Esophagus (tissue), 2 donors: Measurements from ENCODE around the gene YAP1. TPM values are rescaled to one million over a fixed set of nuclear protein-coding genes. Genes with fewer than 3 reads are reported as not detected.
A peak's percentile ranks its signal among the peaks of the same experiment; 100 is the strongest.

Experiments used
- H3K27ac ChIP-seq, 2 donors: one replicate each; pipeline ENCODE4 v1.5.1; 2013; ENCODE audit warnings: low read depth in 2 of 2, mild to moderate bottlenecking in 2 of 2, inconsistent platforms in 1 of 2, low read length in 1 of 2, moderate library complexity in 1 of 2
- H3K27me3 ChIP-seq, 2 donors: one replicate each; pipeline ENCODE4 v1.6.1; 2013; ENCODE audit warnings: low read length in 2 of 2, control low read depth in 1 of 2, mild to moderate bottlenecking in 1 of 2; ENCODE audit not compliant: insufficient read depth in 2 of 2, control insufficient read depth in 1 of 2
- H3K36me3 ChIP-seq, 2 donors: one replicate each; pipeline ENCODE4 v1.6.1; 2013; ENCODE audit warnings: low read length in 1 of 2; ENCODE audit not compliant: control insufficient read depth in 2 of 2, insufficient read depth in 2 of 2
- H3K4me1 ChIP-seq, 2 donors: one replicate each; pipeline ENCODE4 v1.6.1; 2013; ENCODE audit warnings: low read length in 1 of 2; ENCODE audit not compliant: control insufficient read depth in 2 of 2, insufficient read depth in 2 of 2
- H3K4me3 ChIP-seq, 2 donors: one replicate each; pipeline ENCODE4 v1.5.1; 2013; ENCODE audit warnings: low read length in 2 of 2, mild to moderate bottlenecking in 2 of 2, low read depth in 1 of 2, moderate library complexity in 1 of 2
- H3K9me3 ChIP-seq, 2 donors: one replicate each; pipeline ENCODE4 v1.6.1; 2013; ENCODE audit warnings: mild to moderate bottlenecking in 2 of 2, low read depth in 1 of 2, low read length in 1 of 2, moderate library complexity in 1 of 2; ENCODE audit not compliant: control insufficient read depth in 2 of 2, insufficient read depth in 1 of 2
- WGBS, 2 donors: extraction: QIAGEN DNeasy Blood & Tissue Kit; methylation state at CpG; one replicate each; pipeline ENCODE4 v1.1.7; 2013; 5-methylcytosine and 5-hydroxymethylcytosine counted together
- polyA plus RNA-seq, 2 donors: library from polyadenylated mRNA; stranded (reverse); fragments of 200-250 nt; gene quantifications; one replicate each; pipeline ENCODE4 v1.2.3, GENCODE V29; 2013
- donor health status: healthy with polysubstance abuse.
- donor health status: Bipolar disorder and iron deficiency.

Gene YAP1
- polyA plus RNA-seq, 2 donors, result 30.6 to 39.5 TPM

DNA sequence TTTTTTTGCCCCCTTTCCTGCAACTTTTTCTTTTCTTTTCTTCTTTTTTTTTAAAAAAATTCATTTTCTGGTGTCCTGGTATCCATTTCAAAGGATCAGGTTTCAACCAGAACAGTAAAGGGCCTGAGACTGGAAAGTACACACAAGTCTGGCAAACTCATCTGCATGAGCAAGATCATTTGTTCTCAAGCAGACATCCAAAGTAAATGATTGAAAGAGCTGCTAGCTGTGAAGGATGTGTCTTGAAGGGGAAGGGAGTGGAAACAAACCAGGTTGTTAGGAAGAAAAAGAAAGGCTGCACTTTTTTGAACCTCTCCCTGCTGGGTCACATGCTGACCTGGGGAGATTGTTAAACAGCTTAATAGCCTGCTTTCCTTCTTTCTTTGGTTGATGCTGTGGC is 5.3 kb downstream of the YAP1 start:
- peaks cover 0 to 2% of the 10 kb centered on the region in 2 donors for H3K4me1 ChIP-seq

DNA sequence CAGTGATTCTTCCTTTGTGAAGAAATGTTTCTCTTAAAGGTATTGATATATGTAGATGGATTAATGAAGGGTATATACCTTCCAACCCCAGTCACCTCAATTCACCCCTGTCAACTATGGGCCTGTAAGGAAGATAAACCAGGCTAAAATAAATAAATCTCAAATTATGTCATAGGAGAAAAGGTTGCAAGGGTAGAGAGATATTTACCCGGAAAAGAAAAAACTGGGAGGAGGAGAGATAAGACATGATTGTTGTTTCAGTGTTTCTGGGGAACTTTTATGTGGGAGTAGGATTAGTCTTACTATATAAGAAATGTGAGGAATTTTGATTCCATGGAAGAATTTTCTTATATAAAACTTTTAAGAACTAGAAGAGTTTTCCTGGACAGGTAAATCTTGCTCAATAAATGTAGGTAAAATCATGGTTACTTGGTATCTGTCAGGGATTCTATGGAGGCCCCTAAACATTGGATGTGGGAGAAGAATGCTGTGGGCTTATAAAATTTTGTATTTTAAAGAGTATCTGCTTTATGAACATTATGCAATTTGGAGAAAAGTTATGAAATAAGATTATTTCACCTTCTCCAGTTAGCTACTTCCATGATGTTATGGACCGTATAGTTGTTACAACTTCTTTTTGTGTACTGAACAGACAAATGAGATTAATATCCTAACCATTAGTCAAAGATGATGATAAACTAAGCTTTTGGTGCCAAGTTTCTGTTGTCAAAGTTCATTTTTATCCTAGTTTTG is 6.4 kb downstream of the YAP1 start:
- no peak overlapping the region for H3K27ac ChIP-seq
- H3K9me3 ChIP-seq, result no peaks in the 10 kb centered on the region
- H3K36me3 ChIP-seq, result no peaks in the 10 kb centered on the region
- H3K27me3 ChIP-seq, result no peaks in the 10 kb centered on the region
- H3K4me3 ChIP-seq, result no peak overlapping the region
- WGBS, 2 donors, result 46 to 53% methylated on average over 2 of the region's 2 CpGs
- peaks cover 0 to 2% of the 10 kb centered on the region in 2 donors for H3K4me1 ChIP-seq

More for the DNA sequence above, 5.3 kb downstream of the YAP1 start:
- no peaks in the 10 kb centered on the region for H3K36me3 ChIP-seq
- H3K4me3 ChIP-seq, result no peak overlapping the region
- H3K9me3 ChIP-seq, result no peaks in the 10 kb centered on the region
- H3K27ac ChIP-seq, result no peak overlapping the region
- no peaks in the 10 kb centered on the region for H3K27me3 ChIP-seq

DNA sequence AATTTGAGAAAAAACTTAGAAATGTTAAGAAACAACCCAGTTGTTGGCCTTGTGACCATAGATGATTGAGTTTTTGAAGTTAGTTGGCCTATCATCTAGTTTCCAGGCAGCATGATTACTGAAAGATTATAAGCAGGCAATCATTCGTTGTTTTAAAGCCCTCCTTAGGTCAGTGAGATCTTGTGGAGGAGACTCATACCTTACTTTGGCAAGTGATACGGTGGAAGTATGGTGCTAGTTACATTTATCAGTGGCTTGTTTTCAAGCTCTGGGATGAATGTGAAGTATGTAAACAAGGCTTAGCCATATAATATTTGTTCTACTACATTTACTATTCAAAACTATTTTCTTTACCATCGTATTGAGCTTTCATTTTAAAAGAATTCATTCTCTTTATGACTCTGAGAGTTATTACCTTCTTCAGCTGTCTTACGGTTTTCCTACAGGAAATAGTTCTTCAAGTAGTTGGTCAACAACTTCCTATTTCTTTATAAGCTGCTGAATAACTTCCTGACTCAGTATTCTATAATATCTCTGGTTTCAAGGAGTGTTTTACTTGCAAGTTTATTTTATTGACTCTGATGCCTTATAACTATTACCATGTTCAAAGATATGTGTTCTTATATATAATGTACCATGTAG is 7.3 kb downstream of the YAP1 start:
- Histone ChIP-seq H3K27ac (peak overlapping the region in 1 of 2 donors; percentile 8), H3K4me1 (peaks cover 0 to 2% of the 10 kb centered on the region in 2 donors)
- 29 to 31% methylated on average over 4 of the region's 4 CpGs for WGBS, 2 donors

DNA sequence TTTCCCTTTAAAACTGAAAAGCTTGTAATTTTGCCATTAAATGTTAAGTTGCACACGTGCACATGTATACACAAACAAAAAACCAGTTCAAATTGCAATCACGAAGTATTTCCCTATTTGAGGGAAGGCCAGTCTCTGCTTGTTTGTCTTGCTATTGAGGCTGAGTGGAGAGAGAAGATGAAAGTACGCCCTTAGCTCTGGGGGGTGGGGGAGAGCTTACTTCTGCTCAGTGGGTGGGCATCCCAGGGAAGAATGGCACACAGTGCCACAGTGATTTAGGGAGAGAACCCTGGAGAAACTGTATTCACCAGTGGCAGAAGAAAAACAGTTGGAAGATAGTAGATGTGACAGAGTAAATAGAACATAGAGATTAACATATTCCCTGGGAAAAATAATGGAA is 8.7 kb downstream of the YAP1 start:
- Histone ChIP-seq H3K4me3 (no peak overlapping the region), H3K27me3 (no peaks in the 10 kb centered on the region), H3K9me3 (no peaks in the 10 kb centered on the region), H3K27ac (peak overlapping the region in 1 of 2 donors; percentile 33), H3K4me1 (peaks cover 0 to 2% of the 10 kb centered on the region in 2 donors), H3K36me3 (no peaks in the 10 kb centered on the region)
- 20 to 38% methylated on average over 3 of the region's 3 CpGs for WGBS, 2 donors

More for the DNA sequence above, 7.3 kb downstream of the YAP1 start:
- Histone ChIP-seq H3K27me3 (no peaks in the 10 kb centered on the region), H3K9me3 (no peaks in the 10 kb centered on the region), H3K4me3 (no peak overlapping the region), H3K36me3 (no peaks in the 10 kb centered on the region)

DNA sequence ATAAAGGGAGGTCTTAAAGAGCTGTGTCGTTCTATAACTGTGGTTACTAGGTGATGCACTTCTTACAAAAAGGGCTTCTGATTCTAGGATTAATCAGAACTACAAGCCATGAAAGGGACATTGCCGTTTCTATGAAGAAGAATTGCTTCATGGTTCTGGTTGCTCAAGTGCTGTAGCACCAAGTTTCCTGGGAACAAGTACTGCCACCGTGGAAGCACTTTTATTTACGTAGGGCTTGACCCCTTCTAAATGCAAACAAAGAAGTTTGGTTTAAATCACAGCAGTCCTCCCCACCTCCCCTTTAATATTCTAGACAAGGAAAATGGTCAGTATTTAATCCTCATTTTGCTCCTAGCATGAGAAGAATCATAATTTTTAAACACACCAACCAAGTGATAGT is 9.8 kb downstream of the YAP1 start:
- Histone ChIP-seq H3K36me3 (no peaks in the 10 kb centered on the region), H3K9me3 (no peaks in the 10 kb centered on the region), H3K27me3 (no peaks in the 10 kb centered on the region), H3K4me1 (peaks cover 0 to 2% of the 10 kb centered on the region in 2 donors), H3K4me3 (no peak overlapping the region), H3K27ac (no peak overlapping the region)
- 34 to 37% methylated on average over 4 of the region's 4 CpGs for WGBS, 2 donors

DNA sequence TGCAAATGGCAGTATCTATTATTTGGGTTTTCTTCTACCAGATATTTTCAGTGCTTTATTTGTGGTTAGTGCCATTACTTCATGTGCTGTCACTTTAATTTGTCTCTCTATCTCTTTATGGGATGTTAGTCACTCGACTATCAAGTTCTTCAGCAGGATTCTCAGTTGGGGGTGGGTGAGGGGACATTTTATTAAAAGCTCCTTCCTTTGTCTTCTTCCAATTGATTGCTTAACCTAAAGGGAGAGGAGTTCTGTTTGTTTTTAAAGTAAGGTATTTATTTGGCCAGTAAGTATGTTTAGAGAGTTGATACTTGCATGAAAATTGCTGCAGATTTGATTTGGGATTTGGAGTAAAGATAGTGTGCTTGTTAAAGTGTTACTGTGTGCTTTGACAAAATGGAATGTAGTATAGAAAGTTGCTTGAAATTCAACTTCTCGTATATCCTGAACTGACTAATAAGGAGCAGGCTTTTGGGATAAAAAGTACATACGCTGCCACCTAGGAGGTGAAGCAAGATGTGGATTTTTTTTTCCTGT is 10.3 kb downstream of the YAP1 start:
- H3K27me3 ChIP-seq, result no peaks in the 10 kb centered on the region
- 42 to 43% methylated on average over 3 of the region's 3 CpGs for WGBS, 2 donors
- H3K27ac ChIP-seq, result no peak overlapping the region
- no peak overlapping the region for H3K4me3 ChIP-seq
- H3K4me1 ChIP-seq, result peaks cover 0 to 2% of the 10 kb centered on the region in 2 donors
- no peaks in the 10 kb centered on the region for H3K36me3 ChIP-seq
- no peaks in the 10 kb centered on the region for H3K9me3 ChIP-seq

DNA sequence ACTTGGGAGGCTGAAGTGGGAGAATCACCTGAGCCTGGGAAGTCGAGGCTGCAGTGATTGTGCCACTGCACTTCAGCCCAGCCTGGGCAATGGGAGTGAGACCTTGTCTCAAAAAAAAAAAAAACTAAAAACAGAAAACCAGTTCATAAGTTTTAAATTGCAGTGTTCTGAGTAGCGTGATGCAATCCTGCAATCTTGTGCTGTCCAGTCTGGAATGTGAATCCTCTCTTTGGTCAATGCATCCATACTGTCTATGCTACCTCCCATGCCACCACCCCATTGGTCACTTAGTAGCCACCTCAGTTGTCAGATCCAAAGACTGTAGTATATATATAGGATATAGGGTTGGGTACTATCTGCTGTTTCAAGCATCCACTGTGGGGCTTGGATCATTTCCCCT is 11.1 kb downstream of the YAP1 start:
- 84 to 86% methylated on average over 2 of the region's 2 CpGs for WGBS, 2 donors
- Histone ChIP-seq H3K9me3 (no peaks in the 10 kb centered on the region), H3K4me3 (no peak overlapping the region), H3K4me1 (peaks cover 0 to 2% of the 10 kb centered on the region in 2 donors), H3K27me3 (no peaks in the 10 kb centered on the region), H3K27ac (no peak overlapping the region), H3K36me3 (no peaks in the 10 kb centered on the region)

DNA sequence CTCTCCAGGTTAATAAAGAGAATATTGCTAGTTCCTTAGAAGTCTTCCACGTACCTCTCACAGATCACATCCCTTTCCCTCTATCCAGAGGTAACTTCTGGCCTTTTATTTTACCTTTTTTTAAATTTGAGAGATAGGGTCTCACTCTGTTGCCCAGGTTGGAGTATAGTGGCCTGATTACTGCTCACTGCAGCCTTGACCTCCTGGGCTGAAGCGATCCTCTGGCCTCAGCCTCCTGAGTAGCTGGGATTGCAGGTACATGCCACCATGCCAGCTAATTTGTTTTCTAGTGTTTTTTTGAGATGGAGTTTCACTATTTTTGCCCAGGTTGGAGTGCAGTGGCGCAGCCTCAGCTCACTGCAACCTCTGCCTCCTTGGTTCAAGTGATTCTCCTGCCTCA is 24.4 kb downstream of the YAP1 start:
- peaks cover 0 to 2% of the 10 kb centered on the region in 2 donors for H3K4me1 ChIP-seq
- H3K27ac ChIP-seq, result no peak overlapping the region
- H3K36me3 ChIP-seq, result no peaks in the 10 kb centered on the region
- WGBS, 2 donors, result 89 to 95% methylated on average over 3 of the region's 3 CpGs
- no peak overlapping the region for H3K4me3 ChIP-seq
- no peaks in the 10 kb centered on the region for H3K9me3 ChIP-seq
- no peaks in the 10 kb centered on the region for H3K27me3 ChIP-seq

DNA sequence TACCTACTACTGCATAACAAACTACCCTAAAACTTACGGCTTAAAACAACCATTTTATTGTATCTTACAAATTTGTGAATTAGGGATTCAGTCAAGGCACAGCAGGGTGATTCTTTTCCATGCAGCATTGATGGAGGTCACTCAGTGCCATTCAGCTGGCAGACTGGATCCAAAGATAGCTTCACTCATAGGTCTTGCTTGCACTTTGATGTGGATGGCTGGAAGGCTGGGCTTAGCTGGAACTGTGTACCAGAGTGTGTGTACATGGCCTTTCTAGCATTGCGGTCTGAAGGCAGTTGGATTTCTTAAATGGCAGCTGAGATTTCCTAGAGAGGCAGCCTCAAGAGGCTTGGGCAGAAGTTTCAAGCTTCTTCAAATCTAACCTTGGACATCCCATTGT is 25.0 kb downstream of the YAP1 start:
- WGBS, 2 donors, result 89 to 97% methylated on average over 2 of the region's 2 CpGs
- no peaks in the 10 kb centered on the region for H3K9me3 ChIP-seq
- peaks cover 0 to 2% of the 10 kb centered on the region in 2 donors for H3K4me1 ChIP-seq
- no peaks in the 10 kb centered on the region for H3K36me3 ChIP-seq
- no peak overlapping the region for H3K4me3 ChIP-seq
- H3K27me3 ChIP-seq, result no peaks in the 10 kb centered on the region
- H3K27ac ChIP-seq, result no peak overlapping the region
